GM06990 (cell line): ENCODE data around the gene PKIB.

Source experiments
- DNase-seq: peaks from one replicate; pipeline ENCODE4 v3.0.0-alpha.2; 2011; ENCODE audit not compliant: insufficient read length; ENCODE audit errors: extremely low read depth
- H3K27me3 ChIP-seq: replicated peaks from 2 replicates; pipeline ENCODE4 v1.6.0; 2011; ENCODE audit warnings: low read length; ENCODE audit not compliant: control insufficient read depth, insufficient read depth
- H3K36me3 ChIP-seq: 2 replicates; pipeline ENCODE4 v1.5.1; 2011; ENCODE audit warnings: low read length; ENCODE audit not compliant: control insufficient read depth, insufficient read depth
- H3K4me3 ChIP-seq: replicated peaks from 2 replicates; pipeline ENCODE4 v1.5.1; 2011; ENCODE audit warnings: low read depth, mild to moderate bottlenecking, control low read depth, low read length
- TF ChIP-seq, protein P1 (sequence below): IDR thresholded peaks from 2 replicates; pipeline ENCODE4 v1.5.1; 2011; ENCODE audit warnings: low read length, control low read depth, mild to moderate bottlenecking, inconsistent platforms; ENCODE audit not compliant: insufficient read depth, poor library complexity, severe bottlenecking

The PKIB gene, protein sequence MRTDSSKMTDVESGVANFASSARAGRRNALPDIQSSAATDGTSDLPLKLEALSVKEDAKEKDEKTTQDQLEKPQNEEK

DNA sequence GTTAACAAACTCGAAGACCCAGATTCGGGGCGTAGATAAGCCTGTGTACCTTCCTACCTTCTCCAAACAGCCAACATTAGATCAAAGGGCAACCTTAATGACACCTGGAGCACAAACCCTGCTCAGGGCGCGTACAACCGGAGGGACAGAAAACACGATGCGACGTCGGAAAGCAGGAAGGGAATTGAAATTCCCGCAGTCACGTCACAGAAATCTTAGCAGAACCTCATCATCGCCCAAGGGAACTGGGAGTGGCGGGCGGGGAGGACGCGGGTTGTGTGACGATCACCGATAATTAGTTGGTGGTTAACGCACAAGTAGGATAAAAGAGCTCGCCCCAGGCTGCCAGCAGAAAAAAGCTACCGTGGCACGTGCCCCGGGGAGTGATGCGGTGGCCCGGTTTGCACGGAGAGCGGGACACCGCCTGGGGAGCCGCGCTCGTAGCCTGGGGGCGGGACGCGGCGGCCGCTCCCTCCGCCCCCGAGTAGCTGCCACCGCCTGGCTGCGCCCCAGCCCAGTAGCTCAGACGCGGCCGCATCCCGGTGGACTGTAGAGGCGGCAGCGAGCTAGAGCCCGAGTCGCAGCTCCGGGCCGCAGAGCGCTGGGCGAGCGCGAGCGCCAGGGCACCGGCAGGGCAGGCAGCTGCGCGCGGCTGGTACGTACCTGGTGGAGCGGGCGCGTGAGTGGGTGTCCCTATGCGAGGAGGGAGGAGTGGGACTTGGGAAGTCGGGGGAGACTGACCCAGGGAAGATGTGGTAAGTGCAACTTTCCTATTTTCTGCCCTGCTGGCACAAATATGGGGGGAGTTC lies at the start of gene PKIB:
Gene PKIB, plus strand, starts transcription at position 525 of the 809 bp plus-strand sequence. CDS start 107,390 bp downstream, outside the sequence.
- TF ChIP-seq, protein P1, sequence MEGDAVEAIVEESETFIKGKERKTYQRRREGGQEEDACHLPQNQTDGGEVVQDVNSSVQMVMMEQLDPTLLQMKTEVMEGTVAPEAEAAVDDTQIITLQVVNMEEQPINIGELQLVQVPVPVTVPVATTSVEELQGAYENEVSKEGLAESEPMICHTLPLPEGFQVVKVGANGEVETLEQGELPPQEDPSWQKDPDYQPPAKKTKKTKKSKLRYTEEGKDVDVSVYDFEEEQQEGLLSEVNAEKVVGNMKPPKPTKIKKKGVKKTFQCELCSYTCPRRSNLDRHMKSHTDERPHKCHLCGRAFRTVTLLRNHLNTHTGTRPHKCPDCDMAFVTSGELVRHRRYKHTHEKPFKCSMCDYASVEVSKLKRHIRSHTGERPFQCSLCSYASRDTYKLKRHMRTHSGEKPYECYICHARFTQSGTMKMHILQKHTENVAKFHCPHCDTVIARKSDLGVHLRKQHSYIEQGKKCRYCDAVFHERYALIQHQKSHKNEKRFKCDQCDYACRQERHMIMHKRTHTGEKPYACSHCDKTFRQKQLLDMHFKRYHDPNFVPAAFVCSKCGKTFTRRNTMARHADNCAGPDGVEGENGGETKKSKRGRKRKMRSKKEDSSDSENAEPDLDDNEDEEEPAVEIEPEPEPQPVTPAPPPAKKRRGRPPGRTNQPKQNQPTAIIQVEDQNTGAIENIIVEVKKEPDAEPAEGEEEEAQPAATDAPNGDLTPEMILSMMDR: no peak
- Histone ChIP-seq H3K36me3 (no peaks in the 10 kb centered on the region), H3K4me3 (peak within 1 kb of the TSS; percentile 55), H3K27me3 (peaks cover 5% of the 10 kb centered on the region)
- peak; percentile 54 for DNase-seq

DNA sequence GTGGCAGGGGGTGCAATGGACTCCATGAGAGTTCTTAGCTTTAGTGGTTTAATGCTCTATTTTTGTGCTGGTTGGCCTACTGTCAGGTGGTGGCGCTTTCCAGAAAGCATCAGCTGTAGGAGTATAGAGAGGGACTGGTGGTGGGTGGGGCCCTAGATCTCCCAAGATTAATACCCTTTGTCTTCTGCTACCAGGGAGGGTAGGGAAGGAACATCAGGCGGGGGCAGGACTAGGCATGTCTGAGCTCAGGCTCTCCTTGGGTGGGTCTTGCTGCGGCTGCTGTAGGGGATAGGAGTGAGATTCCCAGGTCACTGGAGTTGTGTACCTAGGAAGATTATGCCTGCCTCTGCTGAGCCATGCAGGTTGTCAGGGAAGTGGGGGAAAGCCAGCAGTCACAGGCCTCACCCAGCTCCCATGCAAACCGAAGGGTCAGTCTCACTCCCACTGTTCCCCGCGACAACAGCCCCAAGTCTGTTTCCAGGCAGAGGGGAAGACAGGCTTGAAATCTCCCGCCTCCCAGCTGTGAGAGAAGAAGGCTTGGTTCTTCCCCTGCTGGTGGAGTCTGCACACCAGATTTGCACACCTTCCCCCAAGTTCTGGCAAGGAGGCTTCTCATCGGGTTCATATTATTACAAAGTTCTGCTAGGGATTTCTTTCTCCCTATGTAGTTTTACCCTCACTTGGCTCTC lies 46.7 kb upstream of the PKIB start:
- DNase-seq: no peak
- Histone ChIP-seq H3K36me3 (no peaks in the 10 kb centered on the region), H3K27me3 (no peaks in the 10 kb centered on the region; the same call in 1 of the 2 replicates), H3K4me3 (no peak overlapping the region)
- TF ChIP-seq, protein P1: no peak

DNA sequence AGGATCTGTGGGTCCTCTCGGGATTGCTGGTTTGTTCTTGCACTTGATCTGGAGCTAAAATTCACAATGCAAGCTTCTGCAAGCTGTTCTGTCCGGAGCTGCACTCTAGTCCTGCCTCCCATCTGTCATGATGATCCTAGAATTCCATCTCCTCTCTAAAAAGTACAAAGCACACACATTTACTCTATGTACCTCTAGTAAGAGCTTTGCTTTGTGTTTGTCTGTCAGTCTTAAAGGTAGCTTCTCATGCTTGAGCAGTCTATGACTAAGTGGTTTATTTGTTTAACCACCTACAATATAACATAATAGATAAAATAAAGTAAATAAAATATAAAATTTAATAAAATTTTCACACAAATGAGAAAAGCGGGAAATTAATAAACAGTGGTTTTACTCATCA lies 46.0 kb upstream of the PKIB start:
- no peak overlapping the region for H3K4me3 ChIP-seq
- no peaks in the 10 kb centered on the region; the same call in 1 of the 2 replicates for H3K27me3 ChIP-seq
- H3K36me3 ChIP-seq: no peaks in the 10 kb centered on the region
- no peak for DNase-seq
- TF ChIP-seq, protein P1: no peak

DNA sequence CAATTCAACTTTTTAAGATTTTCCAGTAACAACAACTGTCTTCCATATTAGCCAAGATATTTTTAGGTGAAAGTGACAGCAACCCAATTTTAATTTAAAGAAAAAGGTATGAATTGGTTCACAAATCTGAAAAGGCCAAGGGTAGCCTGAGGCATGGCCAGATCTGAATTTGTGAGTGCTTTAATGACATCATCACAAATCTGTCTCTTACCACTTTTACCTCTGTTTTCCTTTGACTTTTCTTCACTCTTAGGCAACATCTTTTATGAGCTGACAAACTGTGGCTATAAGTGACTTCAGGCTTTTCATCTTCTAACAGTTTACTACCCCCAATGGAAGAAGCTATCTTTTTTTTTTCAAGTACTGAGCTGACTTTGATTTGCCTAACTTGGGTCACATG lies 44.5 kb upstream of the PKIB start:
- TF ChIP-seq, protein P1: no peak
- H3K27me3 ChIP-seq: no peaks in the 10 kb centered on the region; the same call in 1 of the 2 replicates
- H3K4me3 ChIP-seq: no peak overlapping the region
- no peaks in the 10 kb centered on the region for H3K36me3 ChIP-seq
- no peak for DNase-seq

DNA sequence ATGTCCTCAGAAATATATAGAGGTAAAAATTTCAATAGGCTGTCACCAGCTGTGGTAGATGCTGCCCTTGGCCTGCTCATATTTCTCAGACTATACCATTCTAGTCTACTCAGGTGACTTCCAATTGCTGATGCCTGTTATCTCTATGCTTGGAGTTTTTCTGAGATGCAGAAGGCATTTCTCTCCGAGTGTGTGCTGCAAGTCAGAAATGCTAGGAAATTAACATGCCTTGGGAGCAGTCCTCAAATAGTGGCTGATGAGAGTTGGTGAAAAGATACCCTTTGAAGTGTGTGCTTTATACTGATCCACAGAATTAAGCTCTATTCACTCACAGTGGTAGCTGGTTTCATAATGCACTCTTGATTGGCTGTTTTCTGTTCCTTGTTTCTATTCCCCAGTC lies 43.2 kb upstream of the PKIB start:
- TF ChIP-seq, protein P1: no peak
- H3K27me3 ChIP-seq: no peaks in the 10 kb centered on the region; the same call in 1 of the 2 replicates
- H3K36me3 ChIP-seq: no peaks in the 10 kb centered on the region
- DNase-seq: no peak
- no peak overlapping the region for H3K4me3 ChIP-seq
